Glomerular endothelial cell (primary cell): ENCODE results near the gene CTIF. TPM values are rescaled to one million over a fixed set of nuclear protein-coding genes. Genes with fewer than 3 reads are reported as not detected.

Source experiments
- DNase-seq: peaks from one replicate; pipeline ENCODE4 v3.0.0-alpha.2; 2011; ENCODE audit warnings: low read depth, low spot score; ENCODE audit errors: extremely low read depth
- total RNA-seq: library from RNA; depleted of rRNA; stranded (reverse); fragments of >200 nt; gene quantifications from 2 replicates; pipeline ENCODE4 v1.2.3, GENCODE V29; 2015

The CTIF gene
- total RNA-seq, 1 donor from 2014 or later, result 55.4 TPM

DNA sequence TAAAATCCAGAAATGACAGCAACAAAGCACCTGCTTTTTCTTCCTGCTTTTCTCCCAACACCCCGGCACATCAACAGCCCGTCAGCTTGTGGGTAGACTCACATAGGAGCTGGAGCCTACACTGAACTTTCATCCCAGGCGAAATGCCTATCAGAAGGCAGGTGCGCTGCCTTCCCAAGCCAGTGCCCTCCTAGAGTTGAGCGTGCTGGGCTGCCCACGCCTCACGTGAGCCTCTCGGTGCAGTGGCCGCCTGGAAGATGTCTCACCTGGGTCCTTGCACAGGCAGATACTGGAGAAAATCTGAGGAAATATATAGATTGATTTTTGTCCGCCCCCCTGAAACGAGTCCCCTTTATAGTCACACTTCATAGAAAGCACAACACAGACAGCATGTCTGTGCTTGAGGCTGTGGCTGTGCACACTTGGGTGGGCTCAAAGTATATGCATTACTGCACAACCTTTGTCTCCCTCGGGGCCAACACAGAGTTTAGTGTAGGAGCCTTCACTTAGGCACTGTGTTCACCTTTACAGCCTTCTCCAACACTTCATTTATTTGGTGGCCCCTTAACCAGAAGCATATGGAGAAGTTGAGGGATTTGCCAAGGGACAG, 299.4 kb downstream of the CTIF start:
- DNase-seq, result no peak

DNA sequence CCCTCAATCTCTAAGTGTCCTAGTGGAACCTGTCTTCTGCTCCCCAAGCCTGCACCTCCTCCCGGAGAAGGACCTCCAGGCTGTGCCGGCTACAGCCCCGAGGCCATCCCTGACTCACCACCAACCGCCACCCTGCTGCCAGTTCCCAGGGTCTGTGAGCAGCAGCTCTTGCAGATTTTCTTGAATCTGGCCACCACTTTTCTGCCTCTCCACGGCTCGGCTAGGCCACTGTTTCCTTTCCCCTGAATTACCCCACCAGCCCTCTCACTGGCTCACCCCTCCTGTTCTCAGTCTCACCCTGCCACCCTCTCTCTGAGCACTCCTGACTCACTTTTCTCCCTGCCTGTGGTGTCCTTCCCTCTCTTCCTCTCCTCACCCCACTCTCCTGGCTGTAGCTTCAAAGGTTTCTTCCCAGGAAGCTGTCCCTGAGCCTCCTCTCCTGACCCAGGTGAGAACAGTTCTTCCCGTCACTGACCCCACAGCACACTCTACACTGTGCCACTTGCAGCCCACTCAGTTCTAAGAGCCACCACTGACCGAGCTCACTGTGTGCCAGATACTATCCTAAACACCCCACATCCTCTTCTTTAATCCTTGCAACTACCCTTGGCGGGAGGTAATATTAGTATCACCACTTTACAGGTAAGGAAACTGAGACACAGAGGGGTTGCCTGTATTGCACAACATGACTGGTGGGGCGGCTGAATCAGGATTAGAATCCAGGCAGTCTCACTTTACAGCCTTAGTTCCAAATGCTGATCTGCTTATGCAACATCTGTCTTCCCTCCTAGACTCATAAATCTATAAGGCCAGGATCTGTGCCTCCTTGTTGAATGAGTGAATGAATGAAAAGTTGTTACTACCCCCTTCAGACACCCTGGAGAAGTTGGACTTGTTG, 300.3 kb downstream of the CTIF start:
- DNase-seq, result no peak

- DNase-seq, result no peak
Observed at GRCh38 chr18:48839819-48840490, 301.1 kb downstream of the CTIF start.

DNA sequence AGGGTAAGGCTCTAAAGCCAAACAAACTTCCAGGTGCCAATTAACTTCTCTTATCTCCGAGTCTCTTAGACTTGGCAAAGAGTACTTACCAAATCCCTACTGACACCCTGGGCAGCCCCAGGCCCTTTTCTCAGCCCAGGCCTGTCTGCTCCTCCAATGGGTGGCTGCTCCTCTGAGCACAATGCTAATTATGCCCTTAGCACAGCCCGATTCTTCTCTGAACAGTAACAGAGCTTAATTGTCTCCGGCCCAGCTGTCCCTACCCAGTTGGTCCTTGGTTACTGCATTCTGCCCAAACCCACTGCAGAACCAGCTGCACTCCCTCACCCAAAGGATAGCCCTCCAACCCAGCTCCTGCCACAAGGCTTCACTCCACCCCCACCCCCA, 301.7 kb downstream of the CTIF start:
- no peak for DNase-seq

DNA sequence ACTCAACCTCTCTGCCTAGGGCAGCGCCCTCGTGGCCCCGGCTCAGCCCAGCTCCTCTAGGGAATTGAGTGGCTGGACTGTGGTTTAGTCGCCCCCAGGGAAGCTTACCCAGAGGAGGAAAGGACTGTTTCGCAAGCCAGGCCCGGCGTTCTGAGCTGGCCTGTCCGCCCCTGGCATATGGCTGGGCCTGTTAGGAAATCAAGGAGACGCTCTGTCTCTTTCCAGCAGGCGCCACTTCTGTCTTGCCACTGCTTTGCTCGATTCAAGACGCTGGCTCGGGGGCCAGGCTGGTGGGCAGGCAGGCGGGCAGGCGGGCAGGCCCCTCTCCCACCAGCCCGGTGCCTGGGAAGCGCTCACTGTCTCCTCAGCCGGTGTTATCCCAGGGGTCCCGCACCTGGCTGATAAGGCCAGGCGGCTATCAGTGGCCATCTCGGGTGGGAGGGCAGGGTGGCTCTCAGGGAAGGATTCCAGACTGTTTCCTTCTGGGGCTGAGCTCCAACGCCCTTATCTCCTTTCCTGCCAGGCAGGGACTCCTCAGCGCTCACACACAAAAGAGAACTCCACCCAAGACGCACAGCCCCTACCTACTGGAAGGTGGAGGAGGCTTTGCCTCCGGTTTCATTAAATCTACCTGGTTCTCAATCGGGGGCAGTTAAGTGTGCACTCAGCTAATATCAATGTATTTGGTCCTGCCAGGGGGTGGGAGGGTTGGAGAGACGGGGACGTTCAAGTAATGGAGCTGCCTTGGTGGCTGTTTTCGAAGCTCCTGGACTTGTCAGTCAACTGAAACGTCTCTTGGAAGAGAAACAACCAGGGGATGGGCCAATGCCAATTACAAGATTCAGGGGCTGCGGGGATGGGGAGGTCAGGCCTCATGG, 302.8 kb downstream of the CTIF start:
- no peak for DNase-seq

DNA sequence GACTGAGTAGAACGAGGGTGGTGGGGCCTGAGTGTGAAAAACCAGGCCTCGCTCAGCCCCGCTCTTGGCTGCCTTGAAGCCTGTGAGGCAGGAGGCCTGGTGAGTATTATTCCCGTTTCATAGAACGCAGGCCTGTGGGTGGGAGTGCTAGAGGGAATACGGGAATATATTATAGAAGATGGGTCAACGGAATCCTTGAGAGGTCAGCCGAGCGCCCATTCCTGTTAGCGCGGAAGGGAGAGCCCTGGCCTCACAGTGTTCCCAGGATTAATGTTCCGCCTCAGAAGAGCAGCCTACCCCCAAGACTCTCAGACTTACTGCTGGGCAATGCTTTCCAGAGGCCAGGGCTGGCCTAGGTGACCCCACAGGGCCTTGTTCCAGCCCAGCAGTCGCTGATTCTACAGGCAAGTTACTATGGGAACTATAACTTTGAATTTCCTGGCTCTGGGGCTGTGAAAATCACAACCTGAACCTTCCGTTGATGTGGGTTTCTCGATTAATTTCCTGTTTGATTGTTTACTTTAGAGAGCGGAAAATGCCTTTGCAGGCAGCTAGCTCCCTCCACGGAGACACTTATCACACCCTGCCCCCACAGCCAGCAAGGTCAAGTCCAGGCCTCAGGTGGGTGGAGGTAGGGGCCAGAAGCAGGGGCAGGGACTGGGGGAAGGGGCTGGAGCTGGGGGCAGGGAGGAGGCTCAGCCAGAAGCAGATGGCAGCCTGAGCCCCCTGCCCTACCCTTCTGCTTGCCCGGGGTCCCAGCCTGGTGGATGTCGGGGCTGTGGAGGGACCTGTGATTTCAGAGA, 303.6 kb downstream of the CTIF start:
- peak; percentile 94 for DNase-seq

DNA sequence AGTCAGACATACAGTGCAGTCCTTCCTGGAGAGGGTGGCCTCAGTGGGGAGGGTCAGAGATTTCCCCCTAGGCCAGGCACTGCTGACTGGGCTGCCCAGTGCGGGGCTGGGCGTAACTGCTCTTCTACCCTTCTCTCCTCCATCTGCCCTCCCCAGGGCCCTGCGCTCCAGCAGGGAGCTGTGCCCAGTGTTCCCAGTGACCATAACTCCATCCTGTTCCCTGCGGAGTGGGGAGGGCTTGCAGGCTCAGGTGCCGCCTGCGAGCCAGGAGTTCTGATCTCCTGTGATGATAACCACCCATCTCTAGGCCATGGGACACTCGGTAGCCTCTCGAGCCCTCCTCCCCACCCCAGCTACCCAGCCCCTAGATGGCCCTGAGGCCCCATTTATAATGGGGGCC, 304.3 kb downstream of the CTIF start:
- no peak for DNase-seq

DNA sequence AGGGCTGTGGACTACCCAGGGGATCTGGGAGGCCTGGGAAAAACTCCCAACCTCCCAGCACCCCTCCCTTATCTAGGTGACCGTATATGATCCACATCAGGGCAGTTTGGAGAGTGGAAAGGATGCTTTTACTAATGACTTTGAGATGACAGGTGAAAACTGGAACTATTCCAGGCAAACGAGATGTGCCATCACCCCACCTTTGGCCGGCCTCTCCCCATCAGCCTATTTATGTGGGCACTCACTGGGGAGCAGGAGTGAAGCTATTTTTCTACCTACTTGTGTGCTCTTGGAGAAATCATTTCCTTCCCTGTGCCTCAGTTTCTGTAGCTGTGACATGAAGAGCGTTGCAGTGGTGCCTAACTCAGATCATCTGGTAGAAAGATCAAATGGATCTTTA, 304.8 kb downstream of the CTIF start:
- no peak for DNase-seq

- no peak for DNase-seq
Observed at GRCh38 chr18:48844271-48844670, 305.4 kb downstream of the CTIF start.

DNA sequence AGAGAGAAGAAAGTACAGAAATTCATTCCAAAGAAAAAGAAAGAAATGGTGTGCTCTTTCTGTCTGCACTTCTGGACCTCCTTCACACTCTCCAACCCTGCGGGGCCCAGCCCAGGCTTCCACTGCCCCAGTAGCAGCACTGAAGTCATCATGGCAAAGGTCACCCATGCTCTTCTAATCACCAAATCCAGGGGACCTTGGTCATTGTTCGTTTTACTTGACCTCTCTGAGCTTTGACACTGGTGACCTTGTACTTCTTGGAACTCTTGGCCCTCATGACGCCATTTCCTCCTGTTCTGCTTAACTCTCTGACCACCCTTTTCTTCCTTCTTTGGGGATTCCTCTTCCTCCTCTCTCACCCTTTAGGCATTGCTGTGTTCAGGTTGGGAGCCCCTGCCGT, 306.3 kb downstream of the CTIF start:
- DNase-seq, result no peak

DNA sequence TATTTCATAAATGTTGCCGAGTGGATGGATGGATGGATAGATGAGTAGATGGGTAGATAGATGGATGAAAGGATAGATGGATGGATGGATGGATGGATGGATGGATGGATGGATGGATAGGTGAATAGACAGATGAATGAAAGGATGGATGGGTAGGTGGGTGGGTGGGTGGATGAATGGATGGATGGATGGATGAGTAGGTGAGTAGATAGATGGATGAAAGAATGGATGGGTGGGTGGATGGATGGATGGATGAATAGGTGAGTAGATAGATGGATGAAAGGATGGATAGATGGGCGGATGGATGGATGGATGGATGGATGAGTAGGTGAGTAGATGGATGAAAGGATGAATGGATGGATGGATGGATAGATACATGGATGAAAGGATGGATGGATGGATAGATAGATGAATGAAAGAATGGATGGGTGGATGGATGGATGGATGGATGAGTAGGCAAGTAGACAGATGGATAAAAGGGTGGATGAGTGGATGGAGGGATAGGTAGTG, 307.6 kb downstream of the CTIF start:
- DNase-seq, result no peak

GRCh38 chr18:48847807-48848486, 309.1 kb downstream of the CTIF start:
- DNase-seq, result no peak

- DNase-seq, result peak; percentile 78
Observed at GRCh38 chr18:48848641-48849143, 309.9 kb downstream of the CTIF start.

- no peak for DNase-seq
Observed at GRCh38 chr18:48850822-48851598, 312.2 kb downstream of the CTIF start.

GRCh38 chr18:48851599-48851960, 312.7 kb downstream of the CTIF start:
- no peak for DNase-seq

DNA sequence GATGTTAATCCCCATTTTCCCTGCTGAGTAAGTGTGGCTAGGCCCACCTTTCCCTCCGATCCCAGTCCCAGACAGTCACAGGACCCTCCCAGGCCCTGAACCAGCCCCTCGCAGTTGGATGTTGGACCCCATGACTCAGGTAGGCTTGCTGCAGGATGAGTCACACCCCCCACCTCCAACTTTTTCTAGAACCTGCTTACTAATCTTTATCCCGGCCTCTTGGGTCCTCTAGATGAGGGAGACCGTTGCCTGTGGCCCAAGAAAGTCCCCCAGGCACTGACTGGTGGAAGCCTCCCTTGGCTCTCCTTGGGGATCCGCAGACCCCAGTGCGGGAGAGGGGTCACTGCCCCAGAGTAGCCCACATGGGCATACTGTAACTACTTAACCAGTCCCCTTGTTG, 313.5 kb downstream of the CTIF start:
- no peak for DNase-seq

- DNase-seq, result no peak
Observed at GRCh38 chr18:48852794-48853193, 314.0 kb downstream of the CTIF start.

DNA sequence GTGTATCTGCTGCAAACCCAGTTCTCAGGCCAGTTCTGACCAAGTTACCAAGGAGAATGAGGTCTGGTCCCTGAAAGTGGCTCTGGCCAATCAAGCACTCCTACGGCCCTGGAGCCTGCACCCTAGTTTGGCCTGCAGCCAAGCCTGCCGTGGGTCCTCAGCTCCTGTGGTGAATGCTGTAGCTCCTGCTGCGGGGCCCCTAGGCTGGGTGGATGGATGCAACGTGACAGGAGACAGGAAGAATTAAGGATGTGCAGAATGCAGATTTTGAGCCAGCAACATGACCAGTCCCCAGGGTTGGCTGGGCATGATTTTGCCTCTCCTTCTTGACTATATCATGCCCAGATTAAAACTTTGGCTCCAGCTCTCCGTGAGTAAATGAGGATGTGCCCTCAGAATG, 314.8 kb downstream of the CTIF start:
- no peak for DNase-seq
